ENCODE data around the gene EPB41L1. TPM values are rescaled to one million over a fixed set of nuclear protein-coding genes. Genes with fewer than 3 reads are reported as not detected.

Gene EPB41L1
- total RNA-seq, 1 donor from 2014 or later: 7.3 TPM

DNA sequence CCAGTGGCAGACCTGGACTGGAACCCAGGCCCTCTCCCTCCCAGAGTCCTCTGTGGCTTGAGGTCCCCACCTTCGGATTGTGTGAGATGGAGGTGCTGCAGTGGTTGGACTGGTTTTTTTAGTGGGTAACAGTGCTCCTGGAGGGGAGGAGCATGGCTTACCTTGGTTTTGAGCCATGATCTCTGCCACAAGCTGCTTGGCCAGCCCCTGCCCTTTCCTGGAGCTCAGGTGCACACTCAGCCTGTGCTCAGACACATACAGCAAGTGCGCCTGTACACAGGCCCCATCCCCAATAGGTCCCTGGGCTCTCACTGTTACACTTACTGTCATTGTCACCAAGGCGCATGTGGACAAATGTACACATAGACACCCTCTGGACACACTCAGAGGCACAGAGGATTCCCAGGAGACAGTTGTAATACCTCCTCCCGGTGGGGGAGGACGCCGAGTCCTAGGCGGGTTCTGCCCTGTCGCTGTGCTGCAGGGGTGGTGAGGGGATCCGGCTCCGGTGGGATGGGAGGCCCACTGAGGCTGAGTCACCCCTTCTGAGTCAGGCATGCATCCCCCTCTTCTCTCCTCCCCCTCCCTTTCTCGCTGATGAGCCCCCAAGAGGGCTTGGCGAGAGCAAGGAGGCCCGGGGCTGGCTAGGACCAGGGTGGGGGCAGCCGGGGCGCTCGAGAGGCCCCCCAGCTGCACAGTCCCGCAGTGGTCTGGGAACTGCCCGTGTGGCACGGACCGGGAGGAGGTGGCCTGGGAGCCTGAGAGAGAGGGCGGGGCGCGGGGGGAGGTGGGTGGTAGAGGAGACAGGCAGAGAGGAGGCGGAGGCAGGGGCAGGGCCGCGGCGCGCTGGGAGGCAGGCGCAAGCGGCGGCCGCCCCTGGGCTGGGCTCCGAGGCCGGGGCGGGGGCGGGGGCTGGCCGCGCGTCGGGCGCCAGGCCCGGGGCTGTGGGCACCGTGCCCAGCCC is 522 bp upstream of the EPB41L1 start:
- peak in 1 of 2 donors; percentile 73 for DNase-seq (ENCODE audit: low read depth in 2 of 2)

DNA sequence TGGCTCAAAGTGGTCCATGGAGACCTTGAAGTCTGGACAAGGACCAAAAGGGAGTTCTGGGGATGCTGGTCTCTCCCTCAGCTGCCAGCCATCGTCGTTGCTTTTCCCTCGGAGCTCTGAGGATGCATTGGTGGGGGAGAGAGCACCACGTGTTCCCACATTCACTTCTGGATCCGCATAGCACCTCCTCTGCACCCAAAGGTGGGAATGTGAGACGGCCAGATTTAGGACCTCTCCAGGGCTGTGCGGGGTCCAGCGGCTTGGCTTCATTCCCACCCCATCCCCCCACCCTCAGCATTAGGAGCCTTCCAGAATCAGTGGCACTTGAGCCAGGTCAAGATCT is 1.1 kb downstream of the EPB41L1 start:
- no peak for DNase-seq (ENCODE audit: low read depth in 2 of 2)

DNA sequence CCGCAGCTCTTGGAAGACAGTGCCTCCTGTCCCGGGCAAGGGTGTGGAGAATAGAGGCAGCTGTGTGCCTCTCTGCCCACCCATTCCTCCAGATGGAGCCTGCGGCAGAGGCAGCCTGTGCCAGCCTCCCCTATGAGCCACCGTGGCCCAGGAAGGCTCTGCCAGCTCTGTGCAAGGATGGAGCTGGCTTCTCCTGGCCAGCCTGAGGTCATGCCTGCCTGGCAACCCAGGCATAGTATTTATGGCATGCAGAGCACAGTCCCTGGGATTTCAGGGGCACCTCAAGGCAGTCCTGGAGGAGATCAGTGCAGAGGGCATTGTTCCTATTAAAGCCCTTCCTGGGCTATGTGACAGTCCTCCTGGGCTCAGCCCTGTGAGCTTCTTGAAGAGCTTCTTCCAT is 1.5 kb downstream of the EPB41L1 start:
- no peak for DNase-seq (ENCODE audit: low read depth in 2 of 2)

DNA sequence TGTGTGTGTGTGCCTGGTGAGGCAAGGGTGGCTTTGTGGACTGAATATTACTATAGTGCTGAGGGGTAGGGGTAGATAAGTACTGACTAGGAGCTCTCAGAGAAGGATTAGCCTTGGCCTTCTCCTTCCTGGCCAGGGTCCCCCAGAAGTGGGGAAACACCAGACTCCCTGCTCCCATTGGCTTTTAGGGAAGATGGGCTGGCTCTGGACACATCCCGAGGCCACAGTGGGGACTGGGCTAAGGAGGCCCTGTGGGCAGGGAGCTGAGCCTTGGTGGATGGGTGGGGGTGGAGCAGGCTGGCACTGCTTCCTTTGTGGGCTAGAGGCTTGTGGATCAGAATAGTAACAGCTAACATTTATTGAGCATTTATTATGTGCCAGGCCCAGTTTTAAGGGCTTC is 3.1 kb downstream of the EPB41L1 start:
- no peak for DNase-seq (ENCODE audit: low read depth in 2 of 2)

DNA sequence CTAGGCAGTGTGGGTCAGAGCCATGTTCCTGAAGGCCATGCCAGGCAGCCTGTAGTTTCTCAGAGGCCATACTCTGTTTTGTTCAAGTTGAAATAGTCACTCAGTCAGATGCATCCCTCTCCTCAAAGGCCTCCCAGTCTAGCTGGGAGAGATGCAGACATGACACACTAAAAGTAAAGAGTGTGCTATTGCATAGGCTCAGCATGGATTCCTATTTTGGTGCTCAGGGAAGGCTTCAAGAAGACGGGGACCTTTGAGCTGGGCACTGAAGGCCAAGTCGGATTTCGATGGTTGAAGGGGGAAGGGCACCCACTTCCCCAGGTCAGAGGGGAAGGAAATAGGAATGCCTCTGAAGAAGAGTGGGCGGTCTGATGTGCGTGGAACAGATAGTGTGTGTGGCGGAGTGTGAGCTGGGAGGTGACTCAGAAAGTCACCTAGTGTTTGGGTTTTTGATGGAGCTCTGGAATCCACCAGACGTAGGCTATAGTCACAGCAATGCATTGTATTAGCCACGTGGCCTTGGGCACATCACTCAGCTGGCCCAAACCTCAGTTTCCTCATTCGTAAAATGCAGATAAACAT is 3.7 kb downstream of the EPB41L1 start:
- DNase-seq (ENCODE audit: low read depth in 2 of 2): no peak

DNA sequence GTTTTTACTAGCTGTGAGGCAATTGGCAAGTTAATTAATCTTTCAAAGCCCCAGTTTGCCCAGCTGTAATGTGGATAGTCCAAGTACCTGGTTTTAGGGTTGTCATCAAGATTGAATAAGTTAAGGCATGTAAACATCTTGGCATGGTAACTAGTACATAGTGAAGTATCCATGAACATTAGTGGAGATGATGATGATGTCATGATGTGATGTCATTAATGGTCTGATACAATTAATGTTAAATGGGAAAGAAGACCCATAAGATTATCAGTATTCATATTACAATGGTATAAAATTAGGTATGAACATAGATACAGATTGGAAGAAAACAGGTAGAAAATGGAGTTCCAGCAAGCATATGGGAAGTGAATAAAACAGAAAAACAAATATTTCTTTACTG is 5.3 kb downstream of the EPB41L1 start:
- DNase-seq (ENCODE audit: low read depth in 2 of 2): no peak

DNA sequence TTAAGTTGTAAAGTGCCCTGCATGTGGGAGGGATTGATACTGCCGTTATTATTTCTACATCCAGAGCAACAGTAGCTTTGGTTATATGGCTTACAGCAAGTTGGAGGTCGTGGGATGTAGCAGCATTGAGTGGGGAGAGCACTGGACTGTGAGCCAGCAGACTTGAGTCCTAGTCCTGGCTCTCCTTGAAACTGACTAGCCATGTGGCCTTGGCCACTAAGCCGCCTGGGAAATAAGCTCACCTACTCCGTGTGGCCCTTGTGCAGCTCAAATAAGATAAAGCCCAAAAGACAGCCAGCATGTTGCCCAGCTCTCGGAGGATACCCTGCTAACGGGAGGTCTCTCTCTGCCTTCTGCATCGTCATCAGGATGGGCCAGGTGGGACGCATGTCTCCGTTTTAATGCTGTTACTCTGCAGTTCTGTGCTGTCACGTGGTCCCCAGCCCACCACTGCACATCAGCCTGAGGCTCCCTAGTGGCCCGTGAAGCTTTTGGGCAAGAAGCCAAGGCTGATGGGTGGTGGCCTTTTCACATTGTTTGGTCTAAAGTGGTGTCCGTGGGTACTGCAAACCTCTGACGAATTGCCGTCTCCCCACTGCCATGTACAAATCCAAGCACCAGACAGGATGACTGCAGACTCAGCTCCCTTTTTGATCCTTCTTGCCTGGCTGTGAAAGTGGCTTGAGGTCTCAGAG is 7.9 kb downstream of the EPB41L1 start:
- peak; percentile 23 to 38 for DNase-seq (ENCODE audit: low read depth in 2 of 2)

DNA sequence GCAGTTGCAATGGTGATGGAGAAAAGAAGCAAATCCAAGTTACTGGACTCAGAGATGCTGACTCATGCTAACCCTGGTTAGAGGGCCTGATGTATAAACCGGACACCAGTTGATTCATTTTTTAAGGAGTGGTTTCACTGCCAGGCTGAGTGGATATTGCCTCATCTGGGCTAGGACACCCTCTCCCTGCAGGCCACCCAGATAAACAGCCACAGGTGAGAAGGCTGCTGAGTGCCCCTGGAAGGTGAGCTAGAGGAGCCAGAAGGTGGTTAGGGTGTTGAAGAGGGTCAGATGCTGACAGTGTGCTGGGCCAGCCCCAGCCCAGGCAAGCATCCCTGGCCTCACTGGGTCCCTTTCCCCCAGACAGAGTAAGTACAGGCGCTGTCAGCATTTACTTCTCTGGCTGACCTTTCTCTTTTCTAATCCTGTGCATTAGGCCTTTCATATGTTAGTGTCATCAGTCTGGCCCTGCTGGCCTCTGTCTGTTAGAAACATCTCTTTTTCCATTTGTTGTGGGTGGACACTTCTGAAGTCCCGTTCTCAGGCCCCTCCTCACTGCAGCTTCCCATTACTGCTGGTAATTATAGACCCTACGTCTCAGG is 13.5 kb downstream of the EPB41L1 start:
- DNase-seq (ENCODE audit: low read depth in 2 of 2): no peak

DNA sequence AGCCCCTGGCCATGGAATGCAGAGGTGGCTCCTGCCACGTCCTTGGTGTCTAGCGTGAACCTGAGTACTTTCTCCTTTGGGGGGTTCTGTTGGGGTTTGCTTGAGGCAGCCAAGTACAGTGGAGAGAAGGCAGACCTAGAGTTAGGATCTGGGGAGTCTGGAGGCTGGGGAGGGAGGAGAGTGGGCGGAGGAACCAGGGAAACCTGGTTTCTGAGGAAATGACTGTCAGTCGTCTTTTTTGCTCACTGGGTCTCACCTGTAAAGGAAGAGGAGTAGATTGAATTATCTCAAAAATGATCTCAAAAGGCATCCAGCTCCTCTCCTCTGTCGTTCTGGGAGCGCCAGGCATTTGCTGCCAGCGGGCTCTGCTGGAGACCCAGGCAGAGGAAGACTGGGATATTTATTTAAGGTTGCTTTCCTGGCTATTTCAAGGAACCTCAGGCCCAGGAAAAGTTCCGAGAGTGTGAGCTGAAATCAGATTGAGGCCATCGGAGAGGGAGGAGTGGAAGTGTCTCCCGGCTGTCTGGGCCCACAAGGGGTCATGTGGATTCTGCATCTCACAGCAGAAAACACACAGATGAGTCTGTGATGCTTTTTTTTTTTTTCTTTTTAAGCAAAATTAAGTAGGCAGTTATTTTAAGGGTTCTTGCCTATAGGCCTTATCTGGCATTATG is 16.1 kb downstream of the EPB41L1 start:
- no peak for DNase-seq (ENCODE audit: low read depth in 2 of 2)

DNA sequence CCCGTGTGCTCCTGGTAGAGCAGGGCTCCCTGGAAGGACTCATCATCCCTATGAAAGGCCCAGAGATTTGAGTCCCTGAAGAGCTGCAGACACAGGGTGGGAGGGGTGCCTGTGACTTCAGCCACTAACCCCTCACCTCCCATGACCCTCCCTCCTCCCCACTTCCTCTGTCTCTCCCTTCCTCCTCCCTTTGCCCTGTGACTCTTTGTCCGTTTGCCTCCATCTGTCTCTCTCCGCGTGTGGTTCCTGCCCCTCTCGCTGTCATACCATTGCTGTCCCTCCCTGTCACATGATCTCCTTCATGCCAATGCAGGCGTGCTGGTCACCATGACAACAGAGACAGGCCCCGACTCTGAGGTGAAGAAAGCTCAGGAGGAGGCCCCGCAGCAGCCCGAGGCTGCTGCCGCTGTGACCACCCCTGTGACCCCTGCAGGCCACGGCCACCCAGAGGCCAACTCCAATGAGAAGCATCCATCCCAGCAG is 19.0 kb downstream of the EPB41L1 start:
- no peak for DNase-seq (ENCODE audit: low read depth in 2 of 2)

DNA sequence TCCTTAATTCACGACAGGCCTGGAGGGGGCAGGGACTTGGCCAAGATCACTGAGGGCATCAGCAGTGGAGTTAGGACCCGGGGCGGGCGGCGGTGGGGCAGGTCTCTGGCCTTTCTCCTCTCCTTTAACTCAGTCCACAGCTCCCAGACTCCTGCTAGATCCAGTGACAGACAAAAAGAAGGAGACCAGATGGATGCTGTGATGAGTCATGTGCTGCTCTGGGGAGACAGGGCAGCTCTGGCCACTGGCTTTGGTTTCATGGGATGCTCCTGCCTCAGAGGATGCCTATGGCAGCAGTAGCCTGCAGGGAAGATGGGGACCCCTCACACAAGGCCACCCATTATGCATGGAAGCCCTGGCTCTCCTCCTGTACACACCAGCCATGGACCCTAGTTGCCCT is 20.5 kb downstream of the EPB41L1 start:
- no peak for DNase-seq (ENCODE audit: low read depth in 2 of 2)

DNA sequence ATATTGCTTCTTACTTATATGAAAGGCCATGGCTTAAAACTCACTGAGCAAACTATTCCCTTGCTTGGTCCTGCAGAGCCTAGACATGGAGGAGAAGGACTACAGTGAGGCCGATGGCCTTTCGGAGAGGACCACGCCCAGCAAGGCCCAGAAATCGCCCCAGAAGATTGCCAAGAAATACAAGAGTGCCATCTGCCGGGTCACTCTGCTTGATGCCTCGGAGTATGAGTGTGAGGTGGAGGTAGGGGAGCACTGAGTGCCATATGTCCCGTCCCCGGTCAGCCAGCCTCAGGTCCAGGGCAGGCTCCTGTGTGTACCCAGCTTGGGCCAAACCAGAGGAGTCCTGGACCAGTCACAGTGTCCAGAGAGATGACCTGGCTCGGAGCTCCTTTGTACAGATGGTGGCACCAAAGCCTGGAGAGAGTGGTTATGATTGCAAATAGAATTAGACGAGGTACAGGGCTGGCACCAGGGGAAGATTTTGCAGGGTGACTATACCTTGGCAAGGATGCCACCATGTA is 21.0 kb downstream of the EPB41L1 start:
- no peak for DNase-seq (ENCODE audit: low read depth in 2 of 2)

DNA sequence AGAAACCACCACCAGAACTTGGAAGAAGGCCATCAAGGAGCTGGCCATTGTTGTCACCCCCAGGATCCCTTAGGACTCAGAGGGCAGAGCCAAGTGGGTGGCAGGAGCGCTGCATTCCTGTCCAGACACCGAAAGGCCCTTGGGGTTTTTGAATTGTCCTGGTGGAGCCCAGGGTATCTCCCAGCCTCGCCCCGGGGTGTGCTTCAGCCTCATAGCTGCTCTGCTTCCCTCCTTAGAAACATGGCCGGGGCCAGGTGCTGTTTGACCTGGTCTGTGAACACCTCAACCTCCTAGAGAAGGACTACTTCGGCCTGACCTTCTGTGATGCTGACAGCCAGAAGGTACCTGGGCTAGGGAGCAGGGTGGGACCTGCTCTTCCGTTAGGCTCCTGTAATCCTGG is 23.2 kb downstream of the EPB41L1 start:
- DNase-seq (ENCODE audit: low read depth in 2 of 2): no peak

DNA sequence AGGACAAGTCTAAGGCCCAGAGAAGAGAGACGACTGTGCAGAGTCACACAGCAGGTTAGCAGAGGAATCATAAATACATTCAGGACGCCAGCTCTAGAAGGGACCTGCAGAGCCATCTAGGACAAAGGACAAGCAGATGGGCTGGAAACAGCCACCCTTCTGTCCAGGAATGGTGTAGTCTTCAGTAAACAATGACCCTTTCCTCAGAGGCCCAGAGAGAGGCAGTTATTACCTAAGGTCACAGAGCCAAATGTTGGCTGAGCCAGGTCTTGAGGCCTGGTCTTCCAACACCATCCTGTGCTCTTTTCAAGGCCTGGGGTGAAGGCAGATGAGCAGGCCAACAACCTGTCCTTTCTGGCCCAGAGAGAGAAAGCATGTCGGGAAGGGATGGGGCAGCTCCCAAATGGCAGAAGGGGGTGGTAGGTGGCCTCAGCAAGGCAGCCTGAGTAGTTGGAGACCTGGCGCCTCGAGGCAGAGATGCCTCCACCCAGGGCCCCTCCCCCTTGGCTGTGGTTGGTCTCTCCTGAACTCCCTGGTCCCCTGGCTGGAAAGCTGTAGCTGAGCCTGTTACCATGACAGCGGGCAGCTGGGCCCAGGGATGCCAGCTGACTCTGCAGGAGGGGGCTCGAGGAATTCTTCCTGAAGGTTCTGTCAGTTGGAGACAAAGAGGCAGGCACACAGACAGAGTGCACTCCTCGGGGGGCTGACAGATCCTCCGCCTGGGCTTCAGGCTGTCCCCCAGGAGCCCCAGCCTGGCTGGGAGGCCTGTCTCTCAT is 24.8 kb downstream of the EPB41L1 start:
- DNase-seq (ENCODE audit: low read depth in 2 of 2): no peak

DNA sequence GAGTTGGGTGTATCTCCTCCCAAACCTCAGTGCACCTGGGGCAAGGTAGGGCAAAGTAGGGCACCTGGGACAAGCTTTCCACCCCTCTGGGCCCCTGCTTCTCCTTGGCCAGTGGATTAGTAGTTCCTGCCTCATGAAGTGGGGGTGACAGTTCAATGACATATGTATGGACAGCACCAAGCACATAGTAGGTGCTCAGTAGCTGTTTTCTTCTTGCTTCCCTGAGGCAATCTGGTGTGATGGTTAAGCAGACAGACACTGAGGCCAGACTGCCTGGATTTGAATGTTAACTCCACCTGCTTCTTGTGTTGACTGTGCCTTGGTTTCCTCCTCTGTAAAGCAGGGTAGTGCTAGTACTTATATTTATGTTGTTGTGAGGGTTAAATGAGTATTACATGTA is 25.8 kb downstream of the EPB41L1 start:
- DNase-seq (ENCODE audit: low read depth in 2 of 2): no peak

DNA sequence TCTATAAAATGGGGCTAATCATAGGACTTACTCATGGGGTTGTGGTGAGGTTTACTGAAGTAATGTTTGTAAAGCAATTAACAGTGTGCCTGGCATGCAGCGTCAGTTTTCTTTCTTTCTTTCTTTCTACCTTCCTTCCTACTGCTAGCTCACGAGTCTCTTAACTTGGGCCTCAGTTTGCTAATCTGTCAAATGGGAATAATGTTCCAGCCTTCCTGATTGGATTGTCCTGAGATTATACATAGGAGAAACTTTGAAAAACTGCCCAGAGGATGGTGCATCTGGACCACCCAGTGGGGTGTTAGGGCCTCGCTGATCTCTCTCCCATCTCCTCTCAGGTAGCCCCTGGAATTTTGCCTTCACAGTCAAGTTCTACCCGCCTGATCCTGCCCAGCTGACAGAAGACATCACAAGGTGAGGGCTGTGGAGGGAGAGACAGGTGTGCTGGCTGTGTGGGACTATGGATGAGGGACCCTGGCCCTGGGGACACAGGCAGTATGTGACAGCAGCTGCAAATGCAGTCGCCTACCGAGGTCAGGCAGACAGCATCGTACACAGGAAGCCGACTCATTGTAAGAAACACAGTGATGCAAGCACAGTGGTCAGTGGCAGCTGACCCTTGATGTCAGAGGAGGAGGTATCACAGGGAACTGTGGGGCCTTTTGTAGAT is 27.5 kb downstream of the EPB41L1 start:
- DNase-seq (ENCODE audit: low read depth in 2 of 2): peak; percentile 44 to 69

DNA sequence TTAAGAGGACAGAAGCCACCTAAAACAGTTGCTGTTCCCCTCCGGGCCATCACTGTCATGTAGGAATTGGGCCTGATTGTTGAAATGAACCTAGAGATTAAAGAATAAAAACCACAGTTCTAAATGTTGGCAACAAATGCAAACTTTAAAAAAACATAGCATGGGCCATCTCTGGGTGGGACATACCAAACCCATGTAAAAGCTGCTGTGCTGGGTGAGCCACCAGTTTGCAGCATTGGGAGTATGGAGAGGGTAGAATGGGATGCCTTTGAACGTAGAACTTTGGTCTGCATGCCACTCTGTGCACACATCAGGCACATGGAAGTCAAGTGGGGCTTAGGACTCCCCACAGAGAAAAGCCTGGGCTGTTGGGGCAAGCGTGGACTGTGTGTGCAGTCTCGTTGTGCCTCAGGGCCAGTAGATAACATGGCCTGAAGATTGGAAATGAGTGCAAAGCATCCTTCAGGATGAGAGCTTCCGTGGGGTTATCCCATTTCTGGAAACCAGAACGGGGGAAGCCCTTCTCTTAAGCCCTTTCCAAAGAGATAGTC is 28.1 kb downstream of the EPB41L1 start:
- no peak for DNase-seq (ENCODE audit: low read depth in 2 of 2)

DNA sequence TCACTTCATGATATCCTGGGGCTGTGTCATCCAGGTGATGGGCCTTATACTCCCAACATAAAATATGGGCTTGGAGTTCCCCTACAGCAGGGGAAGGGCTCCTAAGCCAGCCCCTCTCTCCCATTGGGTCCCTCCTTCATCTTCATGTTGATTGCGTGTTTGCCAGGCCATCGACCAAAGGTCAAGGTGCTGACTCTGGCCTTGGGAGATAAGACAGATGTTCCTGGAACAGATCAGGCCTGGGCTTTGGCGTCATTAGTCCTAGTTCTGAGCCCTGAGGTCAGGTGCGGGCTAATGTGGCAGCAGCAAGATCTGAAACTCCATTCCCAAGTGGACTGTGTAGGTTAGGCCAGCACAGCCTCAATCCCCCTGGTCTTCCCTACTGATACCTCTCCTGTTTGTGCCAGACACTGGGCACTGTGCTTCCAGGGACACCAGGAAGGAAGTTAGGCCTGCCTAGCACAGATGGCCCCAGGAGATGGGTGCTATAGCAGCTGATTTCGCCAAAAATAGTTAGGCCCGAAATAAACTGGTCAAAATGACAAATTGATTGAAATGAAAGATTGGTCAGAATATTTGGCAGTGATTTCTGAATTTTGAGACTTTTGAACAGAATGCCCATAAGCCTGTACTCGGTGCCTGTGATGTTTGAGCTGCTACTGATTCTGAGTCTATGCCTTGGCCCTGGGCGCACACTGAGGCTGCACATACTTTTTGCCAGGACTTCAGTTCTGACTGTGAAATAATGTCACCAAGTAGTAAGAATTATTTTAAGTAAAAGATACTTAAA is 28.8 kb downstream of the EPB41L1 start:
- no peak for DNase-seq (ENCODE audit: low read depth in 2 of 2)

All from dermis microvascular lymphatic vessel endothelial cell (primary cell).